ENCODE data around the gene ANO1. TPM values are rescaled to one million over a fixed set of nuclear protein-coding genes. Genes with fewer than 3 reads are reported as not detected.

Gene ANO1
- total RNA-seq, 1 experiment from 2014 or later, result 17.8 TPM

DNA sequence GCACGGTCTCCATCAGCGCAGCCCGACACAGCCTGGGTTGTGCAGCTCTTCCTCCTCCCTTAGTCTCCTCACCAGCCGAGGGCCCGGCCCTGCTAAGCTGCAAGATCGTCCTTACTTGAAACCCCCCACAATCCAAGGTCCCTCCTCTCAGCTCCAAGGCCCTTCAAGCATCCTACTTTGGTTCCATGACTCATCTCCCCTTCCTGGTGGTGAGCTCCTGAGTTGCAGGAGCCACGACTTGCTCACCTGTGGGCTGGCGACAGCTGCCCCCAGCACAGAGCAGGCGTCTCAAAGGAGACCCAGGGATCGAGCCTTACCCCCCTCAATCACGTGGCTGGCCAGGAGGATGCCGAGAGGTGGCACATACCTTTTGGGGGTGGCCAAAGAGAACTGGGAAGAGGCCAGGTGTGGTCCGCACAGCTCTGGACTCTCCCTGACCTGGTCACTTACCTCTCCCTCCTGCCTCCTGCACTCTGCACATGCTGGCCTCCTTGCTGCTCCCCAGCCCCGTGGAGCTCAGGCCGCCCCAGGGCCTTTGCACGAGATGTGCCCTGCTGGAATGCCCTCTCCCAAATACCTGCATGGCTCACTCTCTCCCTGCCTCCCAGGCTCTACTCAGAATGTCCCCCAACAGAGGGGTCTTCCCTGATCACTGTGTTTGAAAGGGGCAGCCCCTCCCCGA is 89.7 kb downstream of the ANO1 start:
- TF ChIP-seq, protein P1, sequence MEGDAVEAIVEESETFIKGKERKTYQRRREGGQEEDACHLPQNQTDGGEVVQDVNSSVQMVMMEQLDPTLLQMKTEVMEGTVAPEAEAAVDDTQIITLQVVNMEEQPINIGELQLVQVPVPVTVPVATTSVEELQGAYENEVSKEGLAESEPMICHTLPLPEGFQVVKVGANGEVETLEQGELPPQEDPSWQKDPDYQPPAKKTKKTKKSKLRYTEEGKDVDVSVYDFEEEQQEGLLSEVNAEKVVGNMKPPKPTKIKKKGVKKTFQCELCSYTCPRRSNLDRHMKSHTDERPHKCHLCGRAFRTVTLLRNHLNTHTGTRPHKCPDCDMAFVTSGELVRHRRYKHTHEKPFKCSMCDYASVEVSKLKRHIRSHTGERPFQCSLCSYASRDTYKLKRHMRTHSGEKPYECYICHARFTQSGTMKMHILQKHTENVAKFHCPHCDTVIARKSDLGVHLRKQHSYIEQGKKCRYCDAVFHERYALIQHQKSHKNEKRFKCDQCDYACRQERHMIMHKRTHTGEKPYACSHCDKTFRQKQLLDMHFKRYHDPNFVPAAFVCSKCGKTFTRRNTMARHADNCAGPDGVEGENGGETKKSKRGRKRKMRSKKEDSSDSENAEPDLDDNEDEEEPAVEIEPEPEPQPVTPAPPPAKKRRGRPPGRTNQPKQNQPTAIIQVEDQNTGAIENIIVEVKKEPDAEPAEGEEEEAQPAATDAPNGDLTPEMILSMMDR (IDR thresholded peaks at IDR 0.05; ENCODE audit: unreplicated experiment), result no peak
- peaks cover 3% of the 10 kb centered on the region for H3K36me3 Mint-ChIP-seq (ENCODE audit: insufficient read depth, unreplicated experiment)
- DNase-seq, result no peak
- intact Hi-C loops (cut with micrococcal nuclease; ENCODE audit: unreplicated experiment), result no loop called here
- H3K27ac Mint-ChIP-seq (ENCODE audit: unreplicated experiment), result no peak overlapping the region
- BruUV-seq (replicated peaks), result no TSS peak
- H3K4me3 Mint-ChIP-seq (ENCODE audit: low read depth, unreplicated experiment), result no peak overlapping the region
- no peaks in the 10 kb centered on the region for H3K4me1 Mint-ChIP-seq (ENCODE audit: low read depth, unreplicated experiment)
- no peaks in the 10 kb centered on the region for H3K27me3 Mint-ChIP-seq (ENCODE audit: unreplicated experiment)
- no peaks in the 10 kb centered on the region for H3K9me3 Mint-ChIP-seq (ENCODE audit: low read depth, unreplicated experiment)
- CTCF ChIA-PET, result no interaction called here

DNA sequence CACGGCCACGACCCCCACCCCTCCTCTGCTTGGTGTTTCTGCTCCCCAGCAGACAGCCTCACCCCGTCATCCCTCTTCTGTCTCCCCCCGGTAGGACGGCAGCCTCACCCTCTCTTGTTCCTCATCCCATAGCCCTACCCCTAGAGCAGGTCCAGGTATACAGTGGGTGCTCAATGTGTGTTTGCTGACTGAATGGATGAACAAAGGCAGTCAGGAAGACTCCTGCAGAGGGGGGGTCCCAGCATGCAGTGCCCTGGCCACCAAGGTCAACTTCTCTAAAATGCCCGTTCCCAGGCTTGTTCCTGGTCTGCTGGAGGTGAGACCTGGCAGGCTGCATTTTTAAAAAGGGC is 90.3 kb downstream of the ANO1 start:
- CTCF ChIA-PET, result no interaction called here

DNA sequence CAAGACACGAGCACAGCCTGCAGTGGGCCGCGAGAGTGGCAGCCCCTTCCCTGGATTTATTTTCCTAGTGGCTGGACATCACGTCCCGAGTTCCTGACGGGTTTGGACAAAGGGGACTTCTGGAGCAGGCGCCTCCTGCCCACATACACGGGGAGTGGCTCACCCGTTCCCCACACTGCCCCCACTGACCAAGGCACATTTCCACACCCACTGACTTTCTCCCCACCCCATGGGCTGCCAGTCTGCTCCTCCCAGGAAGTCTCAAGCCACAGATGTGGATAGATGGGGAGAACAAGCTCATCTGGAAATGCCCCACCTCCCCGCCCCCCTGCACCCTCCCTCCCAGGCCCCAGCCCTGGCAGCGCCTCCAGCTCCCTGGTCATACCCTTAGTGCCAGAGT is 91.0 kb downstream of the ANO1 start:
- CTCF ChIA-PET, result no interaction called here

More for the DNA sequence above, 90.3 kb downstream of the ANO1 start:
- no peak for DNase-seq
- Mint-ChIP-seq H3K36me3 (ENCODE audit: insufficient read depth, unreplicated experiment) (peaks cover 3% of the 10 kb centered on the region), H3K27me3 (ENCODE audit: unreplicated experiment) (no peaks in the 10 kb centered on the region), H3K27ac (ENCODE audit: unreplicated experiment) (no peak overlapping the region), H3K9me3 (ENCODE audit: low read depth, unreplicated experiment) (no peaks in the 10 kb centered on the region), H3K4me3 (ENCODE audit: low read depth, unreplicated experiment) (no peak overlapping the region), H3K4me1 (ENCODE audit: low read depth, unreplicated experiment) (no peaks in the 10 kb centered on the region)
- intact Hi-C loops (cut with micrococcal nuclease; ENCODE audit: unreplicated experiment), result no loop called here
- BruUV-seq (replicated peaks), result no TSS peak
- TF ChIP-seq, protein P1 (IDR thresholded peaks at IDR 0.05; ENCODE audit: unreplicated experiment), result no peak

DNA sequence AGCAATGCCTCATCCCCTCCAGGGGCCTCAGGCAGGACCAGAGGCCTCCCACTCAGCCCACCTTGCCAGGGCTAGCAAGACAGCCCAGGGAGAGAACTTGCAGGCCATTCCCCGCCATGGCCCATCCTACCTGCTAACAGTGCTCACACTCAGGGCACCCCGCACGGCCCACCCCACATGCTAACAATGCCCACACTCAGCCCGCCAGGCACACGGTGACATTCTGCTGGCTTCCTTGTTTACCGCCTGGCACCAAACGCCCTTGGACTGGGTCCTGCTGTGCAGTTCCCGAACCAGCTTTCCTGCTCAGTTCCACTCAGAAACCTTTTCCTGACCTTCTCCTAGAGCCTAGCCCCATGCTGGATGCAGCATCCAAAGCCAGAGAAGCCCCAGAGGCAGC is 91.5 kb downstream of the ANO1 start:
- no TSS peak for BruUV-seq (replicated peaks)
- TF ChIP-seq, protein P1 (IDR thresholded peaks at IDR 0.05; ENCODE audit: unreplicated experiment), result no peak
- intact Hi-C loops (cut with micrococcal nuclease; ENCODE audit: unreplicated experiment), result no loop called here
- no peak for DNase-seq
- no peak overlapping the region for H3K4me3 Mint-ChIP-seq (ENCODE audit: low read depth, unreplicated experiment)
- H3K9me3 Mint-ChIP-seq (ENCODE audit: low read depth, unreplicated experiment), result no peaks in the 10 kb centered on the region
- CTCF ChIA-PET, result no interaction called here
- no peaks in the 10 kb centered on the region for H3K4me1 Mint-ChIP-seq (ENCODE audit: low read depth, unreplicated experiment)
- no peak overlapping the region for H3K27ac Mint-ChIP-seq (ENCODE audit: unreplicated experiment)
- H3K36me3 Mint-ChIP-seq (ENCODE audit: insufficient read depth, unreplicated experiment), result peaks cover 3% of the 10 kb centered on the region
- H3K27me3 Mint-ChIP-seq (ENCODE audit: unreplicated experiment), result no peaks in the 10 kb centered on the region

More for the DNA sequence above, 91.0 kb downstream of the ANO1 start:
- BruUV-seq (replicated peaks), result no TSS peak
- intact Hi-C loops (cut with micrococcal nuclease; ENCODE audit: unreplicated experiment), result no loop called here
- Mint-ChIP-seq H3K9me3 (ENCODE audit: low read depth, unreplicated experiment) (no peaks in the 10 kb centered on the region), H3K27ac (ENCODE audit: unreplicated experiment) (no peak overlapping the region), H3K36me3 (ENCODE audit: insufficient read depth, unreplicated experiment) (peaks cover 3% of the 10 kb centered on the region), H3K27me3 (ENCODE audit: unreplicated experiment) (no peaks in the 10 kb centered on the region), H3K4me3 (ENCODE audit: low read depth, unreplicated experiment) (no peak overlapping the region), H3K4me1 (ENCODE audit: low read depth, unreplicated experiment) (no peaks in the 10 kb centered on the region)
- no peak for DNase-seq
- TF ChIP-seq, protein P1 (IDR thresholded peaks at IDR 0.05; ENCODE audit: unreplicated experiment), result no peak
